Osteocyte (in vitro differentiated cells): ENCODE data around the gene CDCA4. TPM values are rescaled to one million over a fixed set of nuclear protein-coding genes. Genes with fewer than 3 reads are reported as not detected.

Source experiments
- DNase-seq: peaks from one replicate; pipeline ENCODE4 v3.0.0; 2021; ENCODE audit warnings: mixed read lengths; ENCODE audit not compliant: unreplicated experiment; ENCODE audit errors: extremely low spot score
- H3K27ac Mint-ChIP-seq: one replicate; pipeline ENCODE4 v1.8.0; 2021; ENCODE audit warnings: mild to moderate bottlenecking, mixed read lengths; ENCODE audit not compliant: unreplicated experiment
- H3K27me3 Mint-ChIP-seq: one replicate; pipeline ENCODE4 v1.8.0; 2021; ENCODE audit warnings: mixed read lengths; ENCODE audit not compliant: unreplicated experiment
- H3K36me3 Mint-ChIP-seq: one replicate; pipeline ENCODE4 v1.8.0; 2021; ENCODE audit warnings: mixed read lengths; ENCODE audit not compliant: unreplicated experiment
- H3K4me1 Mint-ChIP-seq: one replicate; pipeline ENCODE4 v1.8.0; 2021; ENCODE audit warnings: mixed read lengths; ENCODE audit not compliant: unreplicated experiment
- H3K4me3 Mint-ChIP-seq: one replicate; pipeline ENCODE4 v1.8.0; 2021; ENCODE audit warnings: mild to moderate bottlenecking, moderate library complexity, mixed read lengths; ENCODE audit not compliant: unreplicated experiment
- H3K9me3 Mint-ChIP-seq: one replicate; pipeline ENCODE4 v1.8.0; 2021; ENCODE audit warnings: mixed read lengths; ENCODE audit not compliant: unreplicated experiment
- CTCF ChIP-seq: fragments of 200-600 bp; sonication (generic); IDR thresholded peaks from 2 replicates; pipeline ENCODE4 v1.5.0; 2021; ENCODE audit warnings: antibody characterized with exemption, mild to moderate bottlenecking, moderate library complexity
- total RNA-seq: library from RNA; stranded (reverse); gene quantifications from 2 replicates; pipeline ENCODE4 v1.2.1, GENCODE V29; 2021

CDCA4 gene
- total RNA-seq, 1 donor from 2014 or later = 14.6 TPM

GRCh38 chr14:104968541-104969401 lies 52.1 kb downstream of the CDCA4 start:
- Mint-ChIP-seq H3K4me3 (peak overlapping the region; percentile 75), H3K9me3 (no peaks in the 10 kb centered on the region), H3K27ac (peak overlapping the region; percentile 93), H3K4me1 (peaks cover 72% of the 10 kb centered on the region), H3K36me3 (no peaks in the 10 kb centered on the region), H3K27me3 (no peaks in the 10 kb centered on the region)
- TF ChIP-seq CTCF = peak; percentile 41
- DNase-seq = no peak

GRCh38 chr14:104968153-104968527 lies 52.7 kb downstream of the CDCA4 start:
- Mint-ChIP-seq H3K27me3 (no peaks in the 10 kb centered on the region), H3K9me3 (no peaks in the 10 kb centered on the region), H3K27ac (peak overlapping the region; percentile 93), H3K4me1 (peaks cover 66% of the 10 kb centered on the region), H3K4me3 (peak overlapping the region; percentile 75), H3K36me3 (peaks cover 1% of the 10 kb centered on the region)
- no peak for TF ChIP-seq CTCF
- no peak for DNase-seq

GRCh38 chr14:104967386-104968152 lies 53.3 kb downstream of the CDCA4 start:
- Mint-ChIP-seq H3K4me3 (peak overlapping the region; percentile 75), H3K27ac (peak overlapping the region; percentile 93), H3K36me3 (peaks cover 1% of the 10 kb centered on the region), H3K4me1 (peaks cover 61% of the 10 kb centered on the region), H3K9me3 (no peaks in the 10 kb centered on the region), H3K27me3 (no peaks in the 10 kb centered on the region)
- DNase-seq = no peak
- TF ChIP-seq CTCF = no peak

- peaks cover 1% of the 10 kb centered on the region for H3K36me3 Mint-ChIP-seq
- no peaks in the 10 kb centered on the region for H3K9me3 Mint-ChIP-seq
- H3K27me3 Mint-ChIP-seq = no peaks in the 10 kb centered on the region
- TF ChIP-seq CTCF = no peak
- H3K4me1 Mint-ChIP-seq = peaks cover 55% of the 10 kb centered on the region
- no peak overlapping the region for H3K27ac Mint-ChIP-seq
- no peak for DNase-seq
- H3K4me3 Mint-ChIP-seq = no peak overlapping the region
Measured at GRCh38 chr14:104966981-104967385, 53.9 kb downstream of the CDCA4 start.

GRCh38 chr14:104966261-104966865 lies 54.5 kb downstream of the CDCA4 start:
- Mint-ChIP-seq H3K36me3 (peaks cover 1% of the 10 kb centered on the region), H3K27ac (peak overlapping the region; percentile 59), H3K9me3 (no peaks in the 10 kb centered on the region), H3K27me3 (no peaks in the 10 kb centered on the region), H3K4me1 (peaks cover 49% of the 10 kb centered on the region), H3K4me3 (no peak overlapping the region)
- TF ChIP-seq CTCF = no peak
- no peak for DNase-seq
